OCI-LY1 (cell line): ENCODE measurements around the gene SPARC.

Experiments
- EZH2 ChIP-seq: fragments of 200-600 bp; sonication (generic), shearing (Covaris generic); IDR thresholded peaks from 2 replicates; pipeline ENCODE4 v1.8.0; 2017; ENCODE audit warnings: borderline replicate concordance, mixed run types, mild to moderate bottlenecking, antibody characterized with exemption, low read length, moderate library complexity, mixed read lengths
- TF ChIP-seq, protein P1 (sequence below): fragments of 200-600 bp; sonication (generic), shearing (Covaris generic); IDR thresholded peaks from 2 replicates; pipeline ENCODE4 v1.5.1; 2017; ENCODE audit warnings: mild to moderate bottlenecking, antibody characterized with exemption, low read length, moderate library complexity, mixed read lengths

DNA sequence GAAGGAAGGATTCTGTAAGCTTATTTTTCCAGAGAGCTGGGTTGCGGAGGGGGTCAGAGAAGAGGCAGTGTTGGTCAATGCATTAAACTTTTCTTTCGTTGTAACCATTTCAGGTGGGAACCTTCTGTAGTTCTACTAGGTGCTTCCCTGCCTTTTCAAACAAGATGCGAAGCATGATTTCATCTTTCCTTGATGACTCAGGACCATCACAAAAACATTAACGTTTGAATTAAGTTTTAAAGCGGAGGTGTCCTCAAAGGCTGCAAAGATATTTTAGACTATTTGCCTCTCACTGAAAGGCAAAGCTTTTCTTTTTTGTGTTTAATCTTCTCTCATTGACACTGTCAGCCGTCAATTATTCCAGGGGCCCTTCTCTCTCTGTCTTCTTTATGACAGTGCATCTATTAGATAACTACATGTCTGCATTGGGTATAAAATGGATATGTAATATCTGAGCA, 69.3 kb downstream of the SPARC start:
- TF ChIP-seq EZH2: no peak
- TF ChIP-seq, protein P1, sequence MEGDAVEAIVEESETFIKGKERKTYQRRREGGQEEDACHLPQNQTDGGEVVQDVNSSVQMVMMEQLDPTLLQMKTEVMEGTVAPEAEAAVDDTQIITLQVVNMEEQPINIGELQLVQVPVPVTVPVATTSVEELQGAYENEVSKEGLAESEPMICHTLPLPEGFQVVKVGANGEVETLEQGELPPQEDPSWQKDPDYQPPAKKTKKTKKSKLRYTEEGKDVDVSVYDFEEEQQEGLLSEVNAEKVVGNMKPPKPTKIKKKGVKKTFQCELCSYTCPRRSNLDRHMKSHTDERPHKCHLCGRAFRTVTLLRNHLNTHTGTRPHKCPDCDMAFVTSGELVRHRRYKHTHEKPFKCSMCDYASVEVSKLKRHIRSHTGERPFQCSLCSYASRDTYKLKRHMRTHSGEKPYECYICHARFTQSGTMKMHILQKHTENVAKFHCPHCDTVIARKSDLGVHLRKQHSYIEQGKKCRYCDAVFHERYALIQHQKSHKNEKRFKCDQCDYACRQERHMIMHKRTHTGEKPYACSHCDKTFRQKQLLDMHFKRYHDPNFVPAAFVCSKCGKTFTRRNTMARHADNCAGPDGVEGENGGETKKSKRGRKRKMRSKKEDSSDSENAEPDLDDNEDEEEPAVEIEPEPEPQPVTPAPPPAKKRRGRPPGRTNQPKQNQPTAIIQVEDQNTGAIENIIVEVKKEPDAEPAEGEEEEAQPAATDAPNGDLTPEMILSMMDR: no peak
